Measurements from ENCODE around the gene VAV3. TPM values are rescaled to one million over a fixed set of nuclear protein-coding genes. Genes with fewer than 3 reads are reported as not detected.

VAV3 gene
- total RNA-seq, 1 experiment from 2014 or later = not detected

- POLR2A ChIA-PET = no interaction called here
- BruUV-seq (replicated peaks) = no TSS peak
- CTCF ChIA-PET = no interaction called here
- RAD21 ChIA-PET (ENCODE audit: low non-redundant PET in 1 of 2, low total read pairs in 2 of 2, uncharacterized antibody in 2 of 2, unreplicated experiment in 2 of 2) = no interaction called here
- no peak for ATAC-seq
- DNase-seq (ENCODE audit: low read depth, low spot score) = no peak
- peaks cover 0 to 9% of the 10 kb centered on the region in 2 experiments; a peak in 2 of 4 replicates for H3K9me3 ChIP-seq (ENCODE audit: control insufficient read depth in 1 of 2, insufficient read depth in 1 of 2, low read depth in 1 of 2, low read length in 2 of 2)
- no peaks in the 10 kb centered on the region for H3K4me1 ChIP-seq (ENCODE audit: control insufficient read depth in 1 of 2, insufficient read depth in 2 of 2, low read length in 2 of 2)
- no peaks in the 10 kb centered on the region for H4K20me1 ChIP-seq (ENCODE audit: insufficient read depth)
- intact Hi-C loops (cut with micrococcal nuclease) = no loop called here
- H2AFZ ChIP-seq (ENCODE audit: low read depth, low read length, poor library complexity, severe bottlenecking) = no peak overlapping the region
- H3K4me3 ChIP-seq (replicated peaks in 1 of 2; ENCODE audit: low read depth in 1 of 2, low read length in 2 of 2) = no peak overlapping the region
- no peak overlapping the region for H3K9ac ChIP-seq (ENCODE audit: low read length)
- no peaks in the 10 kb centered on the region for H3K27me3 ChIP-seq (ENCODE audit: insufficient read depth, low read length)
- no peaks in the 10 kb centered on the region for H3K36me3 ChIP-seq (ENCODE audit: control insufficient read depth in 1 of 2, insufficient read depth in 2 of 2, low read length in 2 of 2)
- no peak overlapping the region for H3K4me2 ChIP-seq (ENCODE audit: low read length)
- H3K79me2 ChIP-seq (ENCODE audit: insufficient read depth, low read length) = no peaks in the 10 kb centered on the region
- TF ChIP-seq JUND (IDR thresholded peaks at IDR 0.05) (no peak), ZNF274 (IDR thresholded peaks at IDR 0.05; ENCODE audit: low read depth, low read length) (no peak), SP1 (IDR thresholded peaks at IDR 0.05; ENCODE audit: low read depth) (no peak), TCF7L2 (IDR thresholded peaks at IDR 0.05; ENCODE audit: borderline replicate concordance, extremely low read depth, insufficient read depth, insufficient read length) (no peak), EZH2phosphoT487 (IDR thresholded peaks at IDR 0.05; ENCODE audit: borderline replicate concordance) (no peak), CEBPB (IDR thresholded peaks at IDR 0.05; ENCODE audit: low read depth) (no peak), RAD21 (IDR thresholded peaks at IDR 0.05; ENCODE audit: low read depth) (no peak), MAX (IDR thresholded peaks at IDR 0.05) (no peak), POLR2AphosphoS5 (IDR thresholded peaks at IDR 0.05; ENCODE audit: low read depth, low read length) (no peak), FOSL1 (IDR thresholded peaks at IDR 0.05; ENCODE audit: low read depth) (no peak), CBX3 (IDR thresholded peaks at IDR 0.05; ENCODE audit: low read depth) (no peak), CTCF (IDR thresholded peaks at IDR 0.05 in 2 of 3, conservative IDR thresholded peaks at IDR 0.05 in 1 of 3; ENCODE audit: borderline replicate concordance in 1 of 3, insufficient read depth in 1 of 3, low read depth in 2 of 3, low read length in 2 of 3) (no peak), ELF1 (IDR thresholded peaks at IDR 0.05; ENCODE audit: borderline replicate concordance, low read depth) (no peak), SRF (IDR thresholded peaks at IDR 0.05; ENCODE audit: low read depth) (no peak), EGR1 (IDR thresholded peaks at IDR 0.05; ENCODE audit: low read depth) (no peak)
- TF ChIP-seq, protein P1, sequence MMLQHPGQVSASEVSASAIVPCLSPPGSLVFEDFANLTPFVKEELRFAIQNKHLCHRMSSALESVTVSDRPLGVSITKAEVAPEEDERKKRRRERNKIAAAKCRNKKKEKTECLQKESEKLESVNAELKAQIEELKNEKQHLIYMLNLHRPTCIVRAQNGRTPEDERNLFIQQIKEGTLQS (IDR thresholded peaks at IDR 0.05) = no peak
- TF ChIP-seq, protein P2, sequence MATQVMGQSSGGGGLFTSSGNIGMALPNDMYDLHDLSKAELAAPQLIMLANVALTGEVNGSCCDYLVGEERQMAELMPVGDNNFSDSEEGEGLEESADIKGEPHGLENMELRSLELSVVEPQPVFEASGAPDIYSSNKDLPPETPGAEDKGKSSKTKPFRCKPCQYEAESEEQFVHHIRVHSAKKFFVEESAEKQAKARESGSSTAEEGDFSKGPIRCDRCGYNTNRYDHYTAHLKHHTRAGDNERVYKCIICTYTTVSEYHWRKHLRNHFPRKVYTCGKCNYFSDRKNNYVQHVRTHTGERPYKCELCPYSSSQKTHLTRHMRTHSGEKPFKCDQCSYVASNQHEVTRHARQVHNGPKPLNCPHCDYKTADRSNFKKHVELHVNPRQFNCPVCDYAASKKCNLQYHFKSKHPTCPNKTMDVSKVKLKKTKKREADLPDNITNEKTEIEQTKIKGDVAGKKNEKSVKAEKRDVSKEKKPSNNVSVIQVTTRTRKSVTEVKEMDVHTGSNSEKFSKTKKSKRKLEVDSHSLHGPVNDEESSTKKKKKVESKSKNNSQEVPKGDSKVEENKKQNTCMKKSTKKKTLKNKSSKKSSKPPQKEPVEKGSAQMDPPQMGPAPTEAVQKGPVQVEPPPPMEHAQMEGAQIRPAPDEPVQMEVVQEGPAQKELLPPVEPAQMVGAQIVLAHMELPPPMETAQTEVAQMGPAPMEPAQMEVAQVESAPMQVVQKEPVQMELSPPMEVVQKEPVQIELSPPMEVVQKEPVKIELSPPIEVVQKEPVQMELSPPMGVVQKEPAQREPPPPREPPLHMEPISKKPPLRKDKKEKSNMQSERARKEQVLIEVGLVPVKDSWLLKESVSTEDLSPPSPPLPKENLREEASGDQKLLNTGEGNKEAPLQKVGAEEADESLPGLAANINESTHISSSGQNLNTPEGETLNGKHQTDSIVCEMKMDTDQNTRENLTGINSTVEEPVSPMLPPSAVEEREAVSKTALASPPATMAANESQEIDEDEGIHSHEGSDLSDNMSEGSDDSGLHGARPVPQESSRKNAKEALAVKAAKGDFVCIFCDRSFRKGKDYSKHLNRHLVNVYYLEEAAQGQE (IDR thresholded peaks at IDR 0.05; ENCODE audit: low read depth) = no peak
- TF ChIP-seq, protein P3, sequence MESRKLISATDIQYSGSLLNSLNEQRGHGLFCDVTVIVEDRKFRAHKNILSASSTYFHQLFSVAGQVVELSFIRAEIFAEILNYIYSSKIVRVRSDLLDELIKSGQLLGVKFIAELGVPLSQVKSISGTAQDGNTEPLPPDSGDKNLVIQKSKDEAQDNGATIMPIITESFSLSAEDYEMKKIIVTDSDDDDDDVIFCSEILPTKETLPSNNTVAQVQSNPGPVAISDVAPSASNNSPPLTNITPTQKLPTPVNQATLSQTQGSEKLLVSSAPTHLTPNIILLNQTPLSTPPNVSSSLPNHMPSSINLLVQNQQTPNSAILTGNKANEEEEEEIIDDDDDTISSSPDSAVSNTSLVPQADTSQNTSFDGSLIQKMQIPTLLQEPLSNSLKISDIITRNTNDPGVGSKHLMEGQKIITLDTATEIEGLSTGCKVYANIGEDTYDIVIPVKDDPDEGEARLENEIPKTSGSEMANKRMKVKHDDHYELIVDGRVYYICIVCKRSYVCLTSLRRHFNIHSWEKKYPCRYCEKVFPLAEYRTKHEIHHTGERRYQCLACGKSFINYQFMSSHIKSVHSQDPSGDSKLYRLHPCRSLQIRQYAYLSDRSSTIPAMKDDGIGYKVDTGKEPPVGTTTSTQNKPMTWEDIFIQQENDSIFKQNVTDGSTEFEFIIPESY (IDR thresholded peaks at IDR 0.05; ENCODE audit: extremely low read depth, insufficient replicate concordance, low read length) = no peak
- H3K9me2 ChIP-seq (ENCODE audit: insufficient read depth) = no peaks in the 10 kb centered on the region
- no peak overlapping the region for H3K27ac ChIP-seq (ENCODE audit: low read depth, low read length)
Observed at GRCh38 chr1:107525145-107525544, 439.8 kb downstream of the VAV3 start.
